ENCODE results near the gene CD3G.
A peak's percentile ranks its signal among the peaks of the same experiment; 100 is the strongest.

Gene CD3G

GRCh38 chr11:118364956-118365615 is 20.9 kb downstream of the CD3G start:
- TF ChIP-seq CTCF (conservative IDR thresholded peaks at IDR 0.05), result no peak
- no peak for TF ChIP-seq ZFX (IDR thresholded peaks at IDR 0.05)

DNA sequence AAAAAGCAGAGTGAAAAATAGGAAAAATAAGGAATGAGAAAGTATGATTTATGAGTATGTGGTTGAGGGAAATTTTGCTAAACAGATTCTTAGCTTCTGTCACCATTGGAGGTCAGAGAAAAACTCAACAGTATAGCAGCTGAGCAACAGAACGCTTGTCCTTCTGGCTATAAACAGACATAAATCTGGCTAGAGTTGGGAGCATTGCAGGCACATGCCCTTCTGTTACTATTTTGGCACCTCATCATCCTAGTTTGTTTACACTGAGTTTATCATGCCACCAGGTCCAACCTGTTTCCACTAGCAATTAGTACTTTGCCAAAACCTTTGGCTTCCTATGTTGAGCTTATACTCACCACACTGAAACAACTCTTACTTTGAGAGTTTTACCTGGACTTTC is 22.1 kb downstream of the CD3G start:
- TF ChIP-seq CTCF (conservative IDR thresholded peaks at IDR 0.05), result no peak
- peak overlapping the region; percentile 56 for H3K27ac ChIP-seq

More at GRCh38 chr11:118364956-118365615, 20.9 kb downstream of the CD3G start:
- no peak overlapping the region for H3K27ac ChIP-seq

GRCh38 chr11:118370774-118371173 is 26.6 kb downstream of the CD3G start:
- TF ChIP-seq ZFX (IDR thresholded peaks at IDR 0.05), result no peak
- TF ChIP-seq CTCF (conservative IDR thresholded peaks at IDR 0.05), result no peak
- H3K27ac ChIP-seq, result no peak overlapping the region

GRCh38 chr11:118373263-118373662 is 29.1 kb downstream of the CD3G start:
- no peak overlapping the region for H3K27ac ChIP-seq
- TF ChIP-seq CTCF (conservative IDR thresholded peaks at IDR 0.05) (no peak), ZFX (IDR thresholded peaks at IDR 0.05) (no peak)

DNA sequence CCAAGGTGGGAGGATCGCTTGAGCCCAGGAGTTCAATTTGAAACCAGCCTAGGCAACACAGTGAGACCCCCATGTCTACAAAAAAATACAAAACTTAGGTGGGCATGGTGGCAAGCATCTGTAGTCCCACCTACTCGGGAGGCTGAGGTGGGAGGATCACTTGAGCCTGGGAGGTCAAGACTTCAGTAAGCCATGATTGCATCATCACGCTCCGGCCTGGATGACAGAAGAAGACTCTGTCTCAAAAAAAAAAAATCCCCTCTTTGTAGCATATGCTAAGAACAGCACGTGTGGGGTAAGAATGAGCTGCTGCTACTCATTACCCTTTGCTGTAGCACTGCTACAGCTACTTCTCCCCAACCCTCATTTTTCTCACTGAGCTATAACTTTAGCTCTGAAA is 29.7 kb downstream of the CD3G start:
- H3K27ac ChIP-seq, result no peak overlapping the region
- no peak for TF ChIP-seq ZFX (IDR thresholded peaks at IDR 0.05)
- no peak for TF ChIP-seq CTCF (conservative IDR thresholded peaks at IDR 0.05)

GRCh38 chr11:118374729-118375128 is 30.6 kb downstream of the CD3G start:
- no peak for TF ChIP-seq ZFX (IDR thresholded peaks at IDR 0.05)
- no peak for TF ChIP-seq CTCF (conservative IDR thresholded peaks at IDR 0.05)
- no peak overlapping the region for H3K27ac ChIP-seq

DNA sequence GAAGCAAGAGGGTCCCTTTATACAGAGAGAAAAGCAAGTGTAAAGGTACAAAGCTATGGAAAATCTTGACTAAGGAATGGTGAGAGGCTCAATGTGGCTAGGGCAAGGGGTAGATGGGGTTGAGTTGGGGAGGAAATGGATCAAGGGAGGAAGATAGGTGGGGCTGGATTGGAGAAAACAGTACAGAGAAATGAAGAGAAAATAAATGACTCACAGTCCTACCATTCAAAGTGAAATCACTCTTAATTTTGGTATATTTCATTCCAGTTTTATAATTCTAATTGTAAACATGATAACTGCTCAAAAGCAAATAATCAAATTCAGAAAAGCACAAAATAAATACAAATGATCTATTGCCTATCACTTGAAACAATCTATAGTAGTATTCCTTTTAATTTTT is 31.8 kb downstream of the CD3G start:
- TF ChIP-seq CTCF (conservative IDR thresholded peaks at IDR 0.05) (no peak), ZFX (IDR thresholded peaks at IDR 0.05) (no peak)
- H3K27ac ChIP-seq, result no peak overlapping the region
